Activated T-cell treated with anti-CD3 and anti-CD28 coated beads, Interleukin-2, amount 50 U/mL, for 48 hours (primary cell): ENCODE measurements around the gene NDST3.

ENCODE experiments used
- DNase-seq, 2 experiments: peaks; one replicate each; pipeline ENCODE4 v3.0.0-alpha.2; 2020

NDST3 gene

DNA sequence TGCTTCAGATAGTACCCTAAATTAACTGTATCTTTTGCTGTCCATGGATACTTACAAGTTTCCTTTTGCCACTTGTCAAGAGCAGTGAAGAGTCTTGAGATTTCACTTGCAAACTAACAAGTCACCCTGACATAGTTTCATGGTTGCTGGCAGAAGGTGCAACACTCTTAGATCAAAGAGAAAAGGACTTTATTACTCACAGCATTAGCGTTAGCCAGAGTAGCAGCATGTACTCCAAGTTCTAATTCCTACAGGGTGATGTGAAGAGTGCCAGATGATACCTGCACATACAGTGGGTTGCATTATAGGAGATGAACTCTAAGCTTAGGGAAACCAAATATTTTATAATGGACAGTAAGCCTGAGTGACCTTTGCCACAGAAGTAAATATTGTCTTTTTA, 47.9 kb downstream of the NDST3 start:
- DNase-seq, result no peak

DNA sequence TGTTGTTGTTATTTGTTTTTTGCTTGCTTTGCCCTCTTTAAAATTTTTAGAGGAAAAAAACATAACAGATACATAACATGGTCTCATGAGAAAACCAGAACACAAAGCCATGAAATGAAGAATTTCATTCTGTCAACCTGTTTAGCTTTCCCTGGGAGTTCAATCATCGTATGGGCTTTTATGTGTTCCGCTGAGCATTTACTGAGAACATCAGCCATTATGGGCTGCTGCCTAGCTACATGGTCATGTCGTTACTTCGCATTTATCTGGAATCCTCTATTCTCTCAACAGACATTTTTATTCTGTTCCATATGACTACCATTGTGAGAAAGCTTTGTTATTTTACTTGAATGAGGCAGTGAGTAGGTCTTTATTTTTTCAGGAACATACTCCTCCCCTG, 51.4 kb downstream of the NDST3 start:
- no peak for DNase-seq

DNA sequence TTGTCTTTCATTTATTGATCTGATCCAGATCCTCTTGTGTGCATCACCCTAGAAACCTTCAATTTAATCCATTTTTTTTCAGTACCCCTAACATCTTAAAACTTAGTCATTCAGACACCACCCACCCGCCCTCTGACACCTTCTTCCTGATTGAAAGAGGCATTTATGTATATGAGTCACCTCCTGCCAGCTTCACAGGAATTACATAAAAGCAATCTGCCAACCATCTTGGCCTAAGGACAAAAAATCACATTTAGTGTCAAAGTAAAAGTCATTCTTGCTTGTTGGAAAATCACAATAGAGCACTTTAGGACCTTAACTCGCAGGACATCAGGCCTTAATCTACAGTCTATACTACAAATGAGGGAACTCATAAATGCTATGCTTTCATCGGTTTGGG, 52.1 kb downstream of the NDST3 start:
- DNase-seq, result peak; percentile 20 to 22

DNA sequence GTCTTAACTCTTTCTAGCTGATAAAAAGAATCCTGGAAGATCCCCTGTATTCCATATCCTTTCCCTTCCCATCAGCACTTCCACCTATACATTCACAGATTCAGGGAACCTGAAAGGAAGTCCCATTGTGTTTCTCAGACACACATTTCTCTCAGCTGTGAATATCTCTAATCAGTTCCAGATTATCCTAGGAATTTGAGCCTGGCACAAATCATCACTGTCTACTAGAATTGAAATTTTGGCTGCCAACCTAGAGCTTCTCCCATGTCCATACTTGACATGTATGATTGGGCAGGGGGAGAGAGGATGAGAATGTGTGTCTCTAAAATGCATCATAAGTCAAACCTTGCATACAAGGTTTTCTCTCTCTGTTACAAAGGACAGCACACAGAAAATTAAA, 53.1 kb downstream of the NDST3 start:
- DNase-seq, result no peak

DNA sequence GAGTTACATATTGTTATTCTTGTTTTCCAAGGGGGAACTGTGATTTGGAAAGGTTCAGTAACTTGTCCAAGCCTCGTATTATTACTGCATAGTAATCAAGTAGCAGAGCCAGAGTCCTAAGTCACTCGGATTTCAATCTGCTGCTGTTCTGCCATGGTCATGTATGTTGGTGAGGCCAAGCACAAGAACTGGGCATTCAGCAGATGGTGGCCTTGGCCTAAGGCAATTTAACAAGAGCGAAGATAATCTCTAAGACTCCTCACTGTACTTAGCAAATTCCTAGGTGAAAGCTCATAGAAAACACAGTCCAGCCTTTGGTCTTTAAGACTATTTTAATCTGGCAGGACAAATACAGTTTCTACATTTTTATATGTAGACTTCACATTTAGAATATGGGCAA, 64.8 kb downstream of the NDST3 start:
- DNase-seq, result no peak

DNA sequence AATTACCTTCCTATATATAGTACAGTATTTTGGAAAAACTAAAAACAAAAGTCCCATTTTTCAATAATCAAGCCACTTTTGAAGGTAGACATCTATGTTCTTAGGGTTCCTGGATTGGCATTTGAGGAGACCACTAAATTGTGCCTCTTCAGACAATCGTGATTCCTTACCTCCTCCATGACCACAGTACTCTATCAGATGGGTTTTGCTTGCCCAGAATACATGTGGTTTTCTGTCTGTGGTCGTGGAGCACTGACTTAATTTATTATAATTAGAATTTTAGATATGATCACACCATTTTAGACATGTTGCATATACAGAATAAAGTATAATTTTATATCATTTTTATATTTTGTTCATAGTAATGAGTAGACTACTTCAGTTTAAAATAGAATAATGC, 67.9 kb downstream of the NDST3 start:
- DNase-seq, result no peak

DNA sequence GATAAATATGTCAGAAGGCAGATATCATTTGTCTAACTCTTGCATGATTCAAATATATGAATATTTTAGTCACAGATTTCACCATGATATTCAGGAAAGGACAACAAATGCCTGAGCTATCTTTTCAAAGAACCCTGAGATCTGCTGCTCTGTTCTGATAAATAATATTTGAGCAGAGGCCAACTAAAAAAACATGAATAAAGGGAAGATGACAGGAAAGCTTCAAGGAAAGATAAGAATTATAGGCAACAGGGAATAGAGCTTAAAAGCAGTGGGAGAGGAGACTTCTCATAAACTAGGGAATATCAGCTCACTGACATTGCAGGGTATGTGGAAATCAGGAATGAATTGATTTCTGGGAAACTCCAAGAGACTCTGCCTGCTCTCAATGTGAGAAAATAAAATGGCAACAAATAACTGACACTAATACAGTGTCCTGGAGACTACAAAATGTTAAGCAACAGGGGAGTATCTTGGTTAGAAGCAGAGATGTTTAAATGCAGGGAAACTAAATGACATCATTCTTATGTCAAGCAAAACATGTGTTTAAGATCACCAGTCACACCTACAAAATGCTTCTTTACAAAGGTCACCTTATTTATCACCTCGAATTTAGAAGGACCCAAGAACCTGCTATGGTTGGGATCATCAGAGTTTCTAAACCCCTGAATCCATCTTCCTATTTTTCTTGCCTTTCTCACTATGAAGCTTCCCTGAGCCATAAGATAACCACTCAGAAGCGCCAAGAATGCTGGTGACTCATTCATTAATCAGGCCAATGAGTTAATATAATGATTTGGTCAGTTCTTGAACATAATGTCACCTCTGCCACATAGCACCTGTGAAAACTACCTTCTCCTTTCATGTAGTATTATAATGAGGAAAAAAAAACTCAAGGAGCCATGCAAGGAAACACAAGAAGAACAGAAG, 78.1 kb downstream of the NDST3 start:
- no peak for DNase-seq

DNA sequence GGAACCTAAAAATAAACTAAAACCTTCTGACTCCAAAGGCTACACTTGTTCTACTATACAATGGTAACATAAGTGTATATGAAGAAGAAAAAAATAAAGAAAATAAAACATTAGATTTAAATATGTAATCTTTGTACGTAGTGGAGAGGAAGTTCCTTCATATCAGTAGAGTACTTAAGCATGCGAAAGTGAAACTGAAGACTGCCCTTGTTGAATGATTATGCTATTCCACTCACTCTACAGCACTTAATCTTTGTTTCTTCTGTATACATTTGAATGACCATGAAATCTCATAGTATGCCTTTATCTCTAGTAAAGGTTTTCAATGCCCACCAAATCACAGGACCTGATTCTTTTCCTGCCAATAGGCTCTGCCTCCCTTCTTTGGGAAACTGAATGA, 78.9 kb downstream of the NDST3 start:
- no peak for DNase-seq

DNA sequence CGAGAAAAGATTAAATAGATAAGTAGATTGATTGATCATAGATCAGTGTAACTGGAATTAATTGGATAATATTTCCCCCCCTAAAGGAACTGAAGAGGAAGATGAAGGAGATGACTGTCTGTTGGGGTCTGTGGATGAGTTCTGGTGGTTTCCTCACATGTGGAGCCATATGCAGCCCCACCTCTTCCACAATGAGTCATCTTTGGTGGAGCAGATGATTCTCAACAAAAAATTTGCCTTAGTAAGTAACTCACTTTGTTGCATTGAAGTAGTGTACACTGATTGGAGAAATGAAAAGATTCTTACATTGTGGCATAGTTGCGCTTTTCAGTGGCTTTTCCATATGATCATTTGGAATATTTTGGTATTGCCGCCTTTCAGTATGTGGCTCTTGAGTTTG, 80.4 kb downstream of the NDST3 start:
- no peak for DNase-seq

DNA sequence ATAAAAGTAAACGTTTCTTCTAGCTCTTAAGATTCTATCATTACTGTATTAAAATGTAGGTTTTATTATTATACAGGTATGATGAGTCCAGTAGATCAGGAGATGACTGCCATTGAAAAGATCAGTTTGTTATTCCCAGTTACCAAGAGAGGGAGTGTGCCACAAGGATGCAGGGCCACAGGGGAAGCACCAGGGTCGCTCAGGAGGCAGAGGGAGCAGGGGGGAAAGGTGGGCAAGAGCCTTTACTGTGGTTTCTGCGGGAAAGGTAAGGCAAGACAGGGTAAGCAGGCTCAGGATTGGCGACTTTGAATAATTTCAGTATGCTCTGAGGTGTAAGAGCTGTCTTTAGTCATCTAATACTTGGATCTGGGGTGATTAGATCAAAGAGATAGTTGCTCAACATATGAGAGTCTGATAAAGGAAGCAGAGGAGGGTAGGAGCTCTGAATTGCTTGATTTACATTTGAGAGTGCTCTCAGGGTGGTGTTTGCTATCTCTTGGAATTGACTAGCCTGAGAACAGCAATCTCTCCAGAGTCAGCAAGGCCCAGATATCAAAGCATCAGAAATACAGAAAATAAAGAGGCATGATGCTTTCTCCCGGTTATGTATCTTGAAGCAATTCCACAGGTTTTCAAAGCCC, 86.0 kb downstream of the NDST3 start:
- DNase-seq, result no peak

DNA sequence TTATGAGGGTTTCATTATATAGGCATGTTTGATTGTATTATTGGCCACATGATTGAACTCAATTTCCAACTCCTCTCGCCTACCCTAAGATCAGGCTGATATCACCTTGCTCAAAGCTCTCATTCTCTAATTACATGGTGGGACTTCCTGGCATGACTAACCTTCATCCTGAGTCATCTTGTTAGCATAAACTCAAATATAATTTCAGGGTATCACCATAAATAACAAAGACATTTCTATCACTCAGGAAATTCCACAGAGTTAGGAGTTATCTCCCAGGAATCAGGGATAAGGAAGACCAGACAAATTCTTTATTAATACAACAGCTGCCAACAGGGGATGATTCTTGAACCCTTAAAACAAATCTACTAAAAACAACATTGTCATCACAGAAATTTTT, 90.7 kb downstream of the NDST3 start:
- no peak for DNase-seq

DNA sequence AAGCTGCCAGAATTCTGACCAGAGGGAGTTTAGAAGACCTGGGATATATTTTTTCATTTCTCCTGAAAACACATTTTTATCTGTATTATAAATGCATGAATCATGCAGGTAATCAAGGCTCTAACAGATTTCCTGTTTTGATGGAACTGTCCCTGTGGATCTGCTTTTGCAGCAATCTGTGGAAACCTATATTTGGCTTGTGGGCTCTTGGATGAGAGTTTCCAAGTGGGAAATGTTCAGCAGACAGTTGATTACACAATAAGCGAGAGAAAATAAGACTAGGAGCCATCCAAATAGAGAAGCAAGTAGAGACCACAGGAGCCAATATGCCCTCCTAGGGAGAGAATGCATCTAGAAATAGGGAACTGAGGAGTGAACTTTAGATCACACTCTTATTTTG, 105.0 kb downstream of the NDST3 start:
- DNase-seq, result no peak

DNA sequence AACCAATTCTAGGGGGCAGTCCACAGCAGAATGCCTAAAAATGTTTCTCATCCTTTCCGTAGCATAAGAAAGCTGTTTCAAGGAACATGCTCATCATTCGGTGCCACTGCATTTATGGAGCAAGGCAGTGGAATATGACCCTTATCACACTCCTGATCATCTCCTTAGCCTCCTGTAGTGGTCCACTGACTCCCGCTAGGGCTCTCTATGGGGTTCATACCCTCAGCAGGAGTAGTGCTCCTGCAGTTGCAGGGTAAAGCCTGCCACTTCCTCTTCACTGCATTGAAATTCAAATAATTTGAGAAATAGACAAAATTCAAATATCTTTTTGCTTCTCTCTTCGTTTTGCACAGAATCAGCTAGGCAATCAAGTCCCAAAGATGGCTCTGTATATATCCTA, 107.0 kb downstream of the NDST3 start:
- DNase-seq, result no peak

DNA sequence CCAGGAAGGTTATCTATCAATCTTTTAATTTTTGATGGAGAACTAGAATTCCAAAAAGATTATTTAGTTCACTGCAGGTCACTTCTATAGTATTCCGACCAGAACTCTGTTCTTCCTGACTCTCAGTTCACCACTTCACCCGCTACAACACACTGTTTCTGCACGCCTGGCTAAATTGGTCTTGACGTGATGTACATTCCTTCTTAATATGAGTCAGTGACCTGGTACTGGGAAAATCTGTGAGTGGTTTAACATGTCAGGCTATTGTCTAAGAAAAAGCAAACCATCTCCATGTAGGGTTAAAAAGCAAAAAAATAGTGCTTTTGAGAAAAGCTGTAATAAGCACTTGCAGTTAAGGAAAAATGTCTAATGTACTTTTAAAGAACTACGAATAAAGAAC, 120.4 kb downstream of the NDST3 start:
- DNase-seq, result no peak

DNA sequence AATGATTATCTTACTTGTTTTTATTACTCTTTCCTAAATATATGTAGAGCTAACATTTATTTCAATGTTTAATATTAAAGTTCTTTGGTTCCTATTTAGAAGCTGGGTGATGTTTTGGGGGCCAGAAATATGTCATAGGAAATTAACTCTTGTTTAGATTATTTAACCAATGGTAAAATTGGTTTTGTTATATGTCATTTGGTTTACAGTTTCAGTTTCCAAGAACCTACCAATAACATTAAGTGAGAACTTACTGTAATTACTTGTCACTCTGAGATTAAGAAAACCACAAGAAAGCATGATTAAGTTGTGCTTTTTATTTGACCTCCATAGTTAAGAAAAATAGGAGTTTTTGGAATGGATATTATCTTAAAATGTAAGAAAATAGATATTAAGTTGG, 121.2 kb downstream of the NDST3 start:
- DNase-seq, result no peak

DNA sequence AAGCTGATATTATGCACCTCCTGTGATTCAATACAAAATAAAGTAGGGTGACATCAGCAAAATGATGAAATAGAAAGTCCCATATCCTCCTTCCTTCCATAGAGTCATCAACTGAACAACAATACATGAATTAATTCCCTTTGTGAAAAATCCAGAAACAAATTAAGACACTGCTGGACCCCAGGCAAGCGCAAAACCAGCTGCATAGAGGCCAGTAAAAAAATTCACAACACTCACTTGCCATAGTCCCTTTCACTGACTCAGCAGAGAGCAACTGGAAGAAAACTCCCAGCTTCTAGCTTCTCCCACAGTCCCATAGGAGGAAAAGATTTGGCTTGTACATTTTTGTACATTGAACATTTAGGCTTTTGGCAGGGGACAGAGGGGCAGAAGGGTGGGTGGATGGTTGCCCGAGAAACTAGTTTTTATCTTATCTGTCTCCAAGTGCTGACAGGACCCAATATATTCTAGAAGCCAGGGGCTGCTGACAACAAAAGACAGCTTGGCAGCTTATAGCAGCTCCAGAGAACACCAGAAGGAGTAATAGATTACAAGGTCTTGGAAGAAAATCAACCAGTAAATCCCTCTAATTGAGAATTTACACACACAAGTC, 124.6 kb downstream of the NDST3 start:
- no peak for DNase-seq

DNA sequence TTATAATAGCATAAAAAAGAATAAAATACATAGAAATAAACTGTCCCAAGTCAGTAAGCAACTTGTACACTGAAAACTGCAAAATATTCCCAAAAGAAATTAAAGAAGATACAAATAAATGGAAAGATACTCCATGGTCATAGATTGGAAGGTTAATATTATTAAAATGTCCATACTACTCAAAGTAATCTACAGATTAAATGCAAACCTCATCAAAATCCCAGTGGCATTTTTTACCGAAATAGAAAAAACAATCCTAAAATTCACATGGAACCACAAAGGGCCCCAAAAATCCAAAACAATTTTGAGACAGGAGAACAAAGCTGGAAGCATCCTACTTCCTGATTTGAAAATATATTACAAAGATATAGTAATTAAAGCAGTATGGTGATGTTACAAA, 133.0 kb downstream of the NDST3 start:
- DNase-seq, result no peak

DNA sequence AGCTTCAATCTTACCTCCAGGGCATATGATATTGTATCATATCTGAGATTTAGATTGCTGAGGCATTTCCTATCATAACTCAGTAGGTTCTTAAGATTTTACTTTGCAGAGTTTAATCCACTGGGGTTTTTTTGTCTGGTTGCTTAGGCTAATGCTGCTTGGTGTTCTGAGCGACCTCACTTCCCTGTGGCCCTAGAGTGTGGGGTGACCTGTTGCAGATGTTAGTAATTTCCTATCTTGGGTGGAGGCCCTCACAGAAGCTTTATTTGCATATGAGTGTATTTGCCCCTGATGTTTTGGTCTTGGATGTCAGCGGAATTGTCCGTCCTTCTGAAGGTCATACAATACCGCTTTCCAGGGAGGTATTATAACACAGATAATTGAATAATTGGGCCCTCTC, 137.1 kb downstream of the NDST3 start:
- DNase-seq, result no peak

DNA sequence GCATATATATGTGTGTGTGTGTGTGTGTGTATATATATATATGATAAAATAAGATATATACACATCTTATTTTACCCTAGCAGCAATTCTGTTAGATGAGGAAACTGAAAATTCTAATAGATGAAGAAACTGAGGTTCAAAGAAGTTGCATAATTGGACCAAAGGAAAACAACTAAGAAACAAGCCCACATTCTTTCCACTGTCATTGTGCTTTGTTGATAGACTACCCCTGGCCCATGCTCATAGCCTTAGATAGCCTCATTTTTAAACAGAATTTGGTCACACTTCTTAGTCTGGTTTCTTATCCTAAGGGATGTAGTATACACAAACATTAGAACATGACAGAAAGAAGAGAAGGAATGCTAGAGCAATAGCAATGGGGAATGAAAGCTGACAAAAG, 138.8 kb downstream of the NDST3 start:
- no peak for DNase-seq

DNA sequence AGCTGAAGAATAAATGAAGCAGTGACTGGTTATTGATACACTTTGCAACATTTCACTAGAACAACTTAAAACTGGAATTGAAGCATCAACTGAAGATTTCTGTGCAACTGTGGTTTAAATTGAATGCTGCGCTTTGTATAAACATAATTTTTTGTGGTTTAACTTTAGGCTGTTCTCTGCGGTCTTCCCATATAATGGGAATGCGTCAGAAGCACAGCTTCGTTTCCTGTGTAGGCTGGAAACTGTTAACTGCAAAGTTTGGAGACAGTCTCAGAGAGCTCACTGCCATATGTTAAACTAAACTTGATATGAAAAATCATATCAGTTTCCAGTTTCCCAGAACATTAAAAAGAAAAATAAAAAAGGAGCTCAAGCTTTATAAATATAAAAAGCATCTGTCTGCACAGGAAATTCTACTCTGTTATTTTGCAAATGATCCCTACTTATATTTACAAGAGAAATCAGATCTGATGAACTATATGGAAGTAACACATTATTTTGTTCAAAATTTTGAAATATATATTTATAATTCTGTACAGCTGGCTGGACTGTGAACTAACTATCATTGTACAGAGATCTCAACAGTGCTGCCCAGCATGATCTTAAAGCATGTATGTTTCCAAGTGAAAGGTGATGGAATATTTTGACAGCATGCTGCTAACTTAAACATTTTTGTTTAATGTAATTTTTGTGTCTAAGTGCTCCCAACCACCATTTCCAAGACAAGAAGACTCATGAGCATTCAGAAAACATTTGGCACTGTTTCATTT, 139.9 kb downstream of the NDST3 start:
- no peak for DNase-seq

DNA sequence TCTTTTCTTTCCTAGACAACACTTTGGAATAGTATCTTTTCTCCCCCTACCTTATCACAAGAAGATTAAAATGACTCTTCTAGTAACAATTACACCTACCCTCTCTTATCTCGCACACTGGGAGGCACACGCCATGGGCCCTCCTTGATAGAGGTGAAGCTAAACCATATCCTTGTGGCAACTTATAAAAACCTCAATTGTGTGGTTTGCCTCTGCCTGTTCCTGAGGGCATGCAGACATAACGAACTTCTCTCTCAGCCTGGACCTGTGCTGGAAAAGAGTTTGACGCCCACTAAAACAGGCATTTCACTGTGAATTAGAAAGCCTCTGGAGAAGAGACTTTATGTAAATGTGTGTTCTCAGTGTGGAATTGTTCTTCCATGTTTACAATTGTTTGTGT, 141.2 kb downstream of the NDST3 start:
- DNase-seq, result no peak

DNA sequence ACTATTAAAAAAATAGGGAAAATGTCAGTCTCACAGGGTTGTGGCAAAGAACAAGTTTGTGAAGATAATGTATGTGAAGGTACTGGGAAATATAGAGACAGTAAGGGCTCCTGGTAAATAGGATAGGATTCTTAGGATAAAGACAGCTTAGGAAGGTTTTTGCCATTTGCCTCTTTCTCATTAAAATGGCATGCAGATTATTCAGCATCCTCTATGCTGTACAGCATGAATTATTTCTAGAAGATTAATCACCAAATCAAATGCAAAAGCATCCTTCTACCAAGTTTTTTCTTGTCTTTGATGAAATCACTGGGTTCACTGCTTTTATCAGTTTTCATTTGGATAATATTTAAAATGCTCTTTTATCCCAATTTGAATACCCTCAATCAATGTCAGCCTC, 142.8 kb downstream of the NDST3 start:
- no peak for DNase-seq

DNA sequence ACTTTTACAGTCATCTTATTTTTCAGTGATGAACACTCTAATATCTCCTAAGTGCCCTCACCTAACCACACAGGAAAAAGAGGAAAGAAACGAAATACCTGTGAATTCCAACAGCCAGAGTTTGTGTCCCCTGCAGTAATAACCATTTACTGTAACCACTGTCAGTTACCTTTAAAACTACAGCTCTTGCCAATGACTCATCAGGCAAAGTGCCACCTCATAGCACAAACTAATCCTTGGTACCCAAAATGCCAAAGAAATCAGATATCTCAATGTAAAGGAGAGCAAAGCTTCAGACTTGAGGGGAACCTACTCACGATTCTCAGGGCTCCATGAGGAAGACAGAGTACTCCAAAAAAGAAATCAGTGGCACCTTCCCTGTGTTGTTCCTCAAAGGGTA, 146.5 kb downstream of the NDST3 start:
- no peak for DNase-seq
